ENCODE results near the gene MME. TPM values are rescaled to one million over a fixed set of nuclear protein-coding genes. Genes with fewer than 3 reads are reported as not detected.
"Not testable (repeated sequence)": the region's sequence is repeated elsewhere in the genome, so short reads cannot be mapped to it uniquely, and the experiment has no call there.

Gene MME
- total RNA-seq, 1 donor = 102 TPM

- Histone ChIP-seq H3K27ac (ENCODE audit: low read depth, low read length) (no peak overlapping the region), H3K79me2 (ENCODE audit: insufficient read depth, low read length) (no peaks in the 10 kb centered on the region), H3K9me3 (ENCODE audit: low read depth, low read length) (no peaks in the 10 kb centered on the region), H3K4me1 (ENCODE audit: insufficient read depth, low read length) (no peaks in the 10 kb centered on the region), H3K4me2 (ENCODE audit: insufficient read depth, low read length) (no peak overlapping the region), H3K4me3 (ENCODE audit: insufficient read depth, low read length) (no peak overlapping the region), H2AFZ (ENCODE audit: low read length) (no peak overlapping the region), H4K20me1 (ENCODE audit: insufficient read depth, low read length) (no peaks in the 10 kb centered on the region), H3K36me3 (ENCODE audit: insufficient read depth, low read length) (no peaks in the 10 kb centered on the region), H3K27me3 (ENCODE audit: insufficient read depth, low read length) (no peaks in the 10 kb centered on the region)
- no peak for TF ChIP-seq CTCF (IDR thresholded peaks at IDR 0.05; ENCODE audit: extremely low read depth, low read depth, low read length)
- DNase-seq (ENCODE audit: insufficient read length, low spot score, missing footprints) = no peak
These were observed 131.1 kb downstream of the MME start for GRCh38 chr3:155211266-155211665.

DNA sequence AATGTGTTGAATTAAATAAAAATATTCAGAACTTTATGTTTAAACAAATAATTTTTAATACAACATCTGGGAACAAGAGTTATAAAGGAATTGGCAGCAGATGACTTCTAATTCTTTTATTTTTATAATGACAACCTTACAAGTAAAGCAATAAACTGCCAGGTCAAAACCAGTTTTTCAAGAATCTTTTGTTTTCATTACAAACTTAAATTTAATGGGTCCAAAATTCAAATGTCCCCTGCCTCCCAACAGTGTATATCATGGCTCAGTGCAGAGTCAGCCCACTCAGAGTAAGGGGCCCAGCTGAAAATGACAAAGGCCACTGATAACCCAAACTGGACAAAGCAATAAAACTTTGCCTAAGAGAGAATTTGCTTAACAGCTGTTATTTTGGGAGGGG is 131.8 kb downstream of the MME start:
- TF ChIP-seq CTCF (IDR thresholded peaks at IDR 0.05; ENCODE audit: extremely low read depth, low read depth, low read length) = no peak

GRCh38 chr3:155216007-155216406 is 135.9 kb downstream of the MME start:
- not testable (repeated sequence) for H3K79me2 ChIP-seq (ENCODE audit: insufficient read depth, low read length); H2AFZ ChIP-seq (ENCODE audit: low read length); H3K4me2 ChIP-seq (ENCODE audit: insufficient read depth, low read length); H3K36me3 ChIP-seq (ENCODE audit: insufficient read depth, low read length); H3K27ac ChIP-seq (ENCODE audit: low read depth, low read length); H3K4me3 ChIP-seq (ENCODE audit: insufficient read depth, low read length); H4K20me1 ChIP-seq (ENCODE audit: insufficient read depth, low read length); H3K9me3 ChIP-seq (ENCODE audit: low read depth, low read length); DNase-seq (ENCODE audit: insufficient read length, low spot score, missing footprints); H3K4me1 ChIP-seq (ENCODE audit: insufficient read depth, low read length); H3K27me3 ChIP-seq (ENCODE audit: insufficient read depth, low read length)

More for the DNA sequence above, 131.8 kb downstream of the MME start:
- Histone ChIP-seq H3K4me2 (ENCODE audit: insufficient read depth, low read length) (no peak overlapping the region), H2AFZ (ENCODE audit: low read length) (no peak overlapping the region), H3K27ac (ENCODE audit: low read depth, low read length) (no peak overlapping the region), H3K27me3 (ENCODE audit: insufficient read depth, low read length) (no peaks in the 10 kb centered on the region), H4K20me1 (ENCODE audit: insufficient read depth, low read length) (no peaks in the 10 kb centered on the region), H3K79me2 (ENCODE audit: insufficient read depth, low read length) (no peaks in the 10 kb centered on the region), H3K9me3 (ENCODE audit: low read depth, low read length) (no peaks in the 10 kb centered on the region), H3K4me3 (ENCODE audit: insufficient read depth, low read length) (no peak overlapping the region), H3K4me1 (ENCODE audit: insufficient read depth, low read length) (no peaks in the 10 kb centered on the region), H3K36me3 (ENCODE audit: insufficient read depth, low read length) (no peaks in the 10 kb centered on the region)
- no peak for DNase-seq (ENCODE audit: insufficient read length, low spot score, missing footprints)

GRCh38 chr3:155217591-155217990 is 137.5 kb downstream of the MME start:
- Histone ChIP-seq H3K9me3 (ENCODE audit: low read depth, low read length) (peaks cover 2% of the 10 kb centered on the region), H3K36me3 (ENCODE audit: insufficient read depth, low read length) (no peaks in the 10 kb centered on the region), H4K20me1 (ENCODE audit: insufficient read depth, low read length) (no peaks in the 10 kb centered on the region), H3K4me2 (ENCODE audit: insufficient read depth, low read length) (peak overlapping the region; percentile 3), H3K79me2 (ENCODE audit: insufficient read depth, low read length) (no peaks in the 10 kb centered on the region), H2AFZ (ENCODE audit: low read length) (peak overlapping the region; percentile 7), H3K27me3 (ENCODE audit: insufficient read depth, low read length) (no peaks in the 10 kb centered on the region), H3K4me3 (ENCODE audit: insufficient read depth, low read length) (no peak overlapping the region), H3K27ac (ENCODE audit: low read depth, low read length) (peak overlapping the region; percentile 12), H3K4me1 (ENCODE audit: insufficient read depth, low read length) (peaks cover 5% of the 10 kb centered on the region)
- no peak for TF ChIP-seq CTCF (IDR thresholded peaks at IDR 0.05; ENCODE audit: extremely low read depth, low read depth, low read length)
- peak; percentile 23 for DNase-seq (ENCODE audit: insufficient read length, low spot score, missing footprints)
